ENCODE results near the gene DNASE1L2.
A peak's percentile ranks its signal among the peaks of the same experiment; 100 is the strongest.

Gene DNASE1L2

DNA sequence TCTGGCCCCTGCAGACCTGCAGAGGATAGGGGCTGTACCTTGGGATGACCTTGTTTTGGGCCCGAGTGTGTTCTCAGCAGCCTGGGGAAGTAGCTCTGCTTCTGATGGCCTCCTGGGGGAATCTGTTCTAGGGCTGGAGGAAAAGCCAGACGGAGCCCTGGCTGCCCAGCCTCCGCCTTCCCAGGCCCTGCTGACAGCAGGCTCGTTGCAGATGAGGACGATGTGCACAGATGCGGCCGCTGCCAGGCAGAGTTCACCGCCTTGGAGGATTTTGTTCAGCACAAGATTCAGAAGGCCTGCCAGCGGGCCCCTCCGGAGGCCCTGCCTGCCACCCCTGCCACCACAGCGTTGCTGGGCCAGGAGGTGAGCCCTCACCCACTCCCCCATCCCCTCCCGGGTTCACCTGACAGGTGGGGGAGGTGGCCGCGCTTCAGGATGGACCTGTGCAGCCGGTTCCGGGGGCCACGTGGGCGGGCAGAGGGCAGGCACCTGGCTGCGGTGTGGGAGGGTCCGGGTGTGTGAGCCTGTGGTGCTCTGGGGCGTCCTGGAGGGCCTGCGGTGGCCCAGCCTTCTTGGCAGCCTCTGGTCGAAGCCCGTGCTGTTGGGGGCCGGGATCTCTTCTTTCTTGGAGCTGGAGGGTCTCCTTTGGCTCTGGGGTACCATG is 8.0 kb upstream of the DNASE1L2 start:
- TF ChIP-seq ZNF324 (tag by site-specific recombination; IDR thresholded peaks at IDR 0.05) (no peak), ZIC2 (tag by site-specific recombination; IDR thresholded peaks at IDR 0.05) (no peak), ZNF76 (tag by site-specific recombination; IDR thresholded peaks at IDR 0.05; ENCODE audit: borderline replicate concordance, low read depth) (no peak), ZNF660 (tag by site-specific recombination; IDR thresholded peaks at IDR 0.05) (no peak), GLI2 (tag by site-specific recombination; IDR thresholded peaks at IDR 0.05; ENCODE audit: borderline replicate concordance, low read depth) (no peak), ZNF19 (tag by site-specific recombination; IDR thresholded peaks at IDR 0.05; ENCODE audit: low read depth) (no peak), ZNF521 (tag by site-specific recombination; IDR thresholded peaks at IDR 0.05) (no peak), ZSCAN23 (tag by site-specific recombination; IDR thresholded peaks at IDR 0.05) (no peak), FEZF1 (tag by site-specific recombination; IDR thresholded peaks at IDR 0.05) (no peak), ZNF830 (tag by site-specific recombination; IDR thresholded peaks at IDR 0.05; ENCODE audit: low read depth) (no peak), SP3 (tag by site-specific recombination; IDR thresholded peaks at IDR 0.05) (no peak), ZNF138 (tag by site-specific recombination; IDR thresholded peaks at IDR 0.05; ENCODE audit: borderline replicate concordance) (no peak), ZBTB48 (tag by site-specific recombination; IDR thresholded peaks at IDR 0.05) (no peak)
- TF ChIP-seq, protein P1, sequence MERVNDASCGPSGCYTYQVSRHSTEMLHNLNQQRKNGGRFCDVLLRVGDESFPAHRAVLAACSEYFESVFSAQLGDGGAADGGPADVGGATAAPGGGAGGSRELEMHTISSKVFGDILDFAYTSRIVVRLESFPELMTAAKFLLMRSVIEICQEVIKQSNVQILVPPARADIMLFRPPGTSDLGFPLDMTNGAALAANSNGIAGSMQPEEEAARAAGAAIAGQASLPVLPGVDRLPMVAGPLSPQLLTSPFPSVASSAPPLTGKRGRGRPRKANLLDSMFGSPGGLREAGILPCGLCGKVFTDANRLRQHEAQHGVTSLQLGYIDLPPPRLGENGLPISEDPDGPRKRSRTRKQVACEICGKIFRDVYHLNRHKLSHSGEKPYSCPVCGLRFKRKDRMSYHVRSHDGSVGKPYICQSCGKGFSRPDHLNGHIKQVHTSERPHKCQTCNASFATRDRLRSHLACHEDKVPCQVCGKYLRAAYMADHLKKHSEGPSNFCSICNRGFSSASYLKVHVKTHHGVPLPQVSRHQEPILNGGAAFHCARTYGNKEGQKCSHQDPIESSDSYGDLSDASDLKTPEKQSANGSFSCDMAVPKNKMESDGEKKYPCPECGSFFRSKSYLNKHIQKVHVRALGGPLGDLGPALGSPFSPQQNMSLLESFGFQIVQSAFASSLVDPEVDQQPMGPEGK (tag by site-specific recombination; IDR thresholded peaks at IDR 0.05) = no peak
- TF ChIP-seq, protein P2, sequence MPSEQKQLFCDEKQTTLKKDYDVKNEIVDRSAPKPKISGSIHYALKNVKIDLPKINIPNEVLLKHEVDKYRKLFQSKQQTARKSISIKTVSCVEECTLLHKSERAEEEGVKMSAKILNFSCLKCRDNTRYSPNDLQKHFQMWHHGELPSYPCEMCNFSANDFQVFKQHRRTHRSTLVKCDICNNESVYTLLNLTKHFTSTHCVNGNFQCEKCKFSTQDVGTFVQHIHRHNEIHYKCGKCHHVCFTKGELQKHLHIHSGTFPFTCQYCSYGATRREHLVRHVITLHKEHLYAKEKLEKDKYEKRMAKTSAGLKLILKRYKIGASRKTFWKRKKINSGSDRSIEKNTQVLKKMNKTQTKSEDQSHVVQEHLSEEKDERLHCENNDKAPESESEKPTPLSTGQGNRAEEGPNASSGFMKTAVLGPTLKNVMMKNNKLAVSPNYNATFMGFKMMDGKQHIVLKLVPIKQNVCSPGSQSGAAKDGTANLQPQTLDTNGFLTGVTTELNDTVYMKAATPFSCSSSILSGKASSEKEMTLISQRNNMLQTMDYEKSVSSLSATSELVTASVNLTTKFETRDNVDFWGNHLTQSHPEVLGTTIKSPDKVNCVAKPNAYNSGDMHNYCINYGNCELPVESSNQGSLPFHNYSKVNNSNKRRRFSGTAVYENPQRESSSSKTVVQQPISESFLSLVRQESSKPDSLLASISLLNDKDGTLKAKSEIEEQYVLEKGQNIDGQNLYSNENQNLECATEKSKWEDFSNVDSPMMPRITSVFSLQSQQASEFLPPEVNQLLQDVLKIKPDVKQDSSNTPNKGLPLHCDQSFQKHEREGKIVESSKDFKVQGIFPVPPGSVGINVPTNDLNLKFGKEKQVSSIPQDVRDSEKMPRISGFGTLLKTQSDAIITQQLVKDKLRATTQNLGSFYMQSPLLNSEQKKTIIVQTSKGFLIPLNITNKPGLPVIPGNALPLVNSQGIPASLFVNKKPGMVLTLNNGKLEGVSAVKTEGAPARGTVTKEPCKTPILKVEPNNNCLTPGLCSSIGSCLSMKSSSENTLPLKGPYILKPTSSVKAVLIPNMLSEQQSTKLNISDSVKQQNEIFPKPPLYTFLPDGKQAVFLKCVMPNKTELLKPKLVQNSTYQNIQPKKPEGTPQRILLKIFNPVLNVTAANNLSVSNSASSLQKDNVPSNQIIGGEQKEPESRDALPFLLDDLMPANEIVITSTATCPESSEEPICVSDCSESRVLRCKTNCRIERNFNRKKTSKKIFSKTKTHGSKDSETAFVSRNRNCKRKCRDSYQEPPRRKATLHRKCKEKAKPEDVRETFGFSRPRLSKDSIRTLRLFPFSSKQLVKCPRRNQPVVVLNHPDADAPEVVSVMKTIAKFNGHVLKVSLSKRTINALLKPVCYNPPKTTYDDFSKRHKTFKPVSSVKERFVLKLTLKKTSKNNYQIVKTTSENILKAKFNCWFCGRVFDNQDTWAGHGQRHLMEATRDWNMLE (tag by site-specific recombination; conservative IDR thresholded peaks at IDR 0.05; ENCODE audit: low read depth) = no peak
- TF ChIP-seq, protein P3, sequence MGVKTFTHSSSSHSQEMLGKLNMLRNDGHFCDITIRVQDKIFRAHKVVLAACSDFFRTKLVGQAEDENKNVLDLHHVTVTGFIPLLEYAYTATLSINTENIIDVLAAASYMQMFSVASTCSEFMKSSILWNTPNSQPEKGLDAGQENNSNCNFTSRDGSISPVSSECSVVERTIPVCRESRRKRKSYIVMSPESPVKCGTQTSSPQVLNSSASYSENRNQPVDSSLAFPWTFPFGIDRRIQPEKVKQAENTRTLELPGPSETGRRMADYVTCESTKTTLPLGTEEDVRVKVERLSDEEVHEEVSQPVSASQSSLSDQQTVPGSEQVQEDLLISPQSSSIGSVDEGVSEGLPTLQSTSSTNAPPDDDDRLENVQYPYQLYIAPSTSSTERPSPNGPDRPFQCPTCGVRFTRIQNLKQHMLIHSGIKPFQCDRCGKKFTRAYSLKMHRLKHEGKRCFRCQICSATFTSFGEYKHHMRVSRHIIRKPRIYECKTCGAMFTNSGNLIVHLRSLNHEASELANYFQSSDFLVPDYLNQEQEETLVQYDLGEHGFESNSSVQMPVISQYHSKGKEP (tag by site-specific recombination; IDR thresholded peaks at IDR 0.05) = no peak
- TF ChIP-seq, protein P4, sequence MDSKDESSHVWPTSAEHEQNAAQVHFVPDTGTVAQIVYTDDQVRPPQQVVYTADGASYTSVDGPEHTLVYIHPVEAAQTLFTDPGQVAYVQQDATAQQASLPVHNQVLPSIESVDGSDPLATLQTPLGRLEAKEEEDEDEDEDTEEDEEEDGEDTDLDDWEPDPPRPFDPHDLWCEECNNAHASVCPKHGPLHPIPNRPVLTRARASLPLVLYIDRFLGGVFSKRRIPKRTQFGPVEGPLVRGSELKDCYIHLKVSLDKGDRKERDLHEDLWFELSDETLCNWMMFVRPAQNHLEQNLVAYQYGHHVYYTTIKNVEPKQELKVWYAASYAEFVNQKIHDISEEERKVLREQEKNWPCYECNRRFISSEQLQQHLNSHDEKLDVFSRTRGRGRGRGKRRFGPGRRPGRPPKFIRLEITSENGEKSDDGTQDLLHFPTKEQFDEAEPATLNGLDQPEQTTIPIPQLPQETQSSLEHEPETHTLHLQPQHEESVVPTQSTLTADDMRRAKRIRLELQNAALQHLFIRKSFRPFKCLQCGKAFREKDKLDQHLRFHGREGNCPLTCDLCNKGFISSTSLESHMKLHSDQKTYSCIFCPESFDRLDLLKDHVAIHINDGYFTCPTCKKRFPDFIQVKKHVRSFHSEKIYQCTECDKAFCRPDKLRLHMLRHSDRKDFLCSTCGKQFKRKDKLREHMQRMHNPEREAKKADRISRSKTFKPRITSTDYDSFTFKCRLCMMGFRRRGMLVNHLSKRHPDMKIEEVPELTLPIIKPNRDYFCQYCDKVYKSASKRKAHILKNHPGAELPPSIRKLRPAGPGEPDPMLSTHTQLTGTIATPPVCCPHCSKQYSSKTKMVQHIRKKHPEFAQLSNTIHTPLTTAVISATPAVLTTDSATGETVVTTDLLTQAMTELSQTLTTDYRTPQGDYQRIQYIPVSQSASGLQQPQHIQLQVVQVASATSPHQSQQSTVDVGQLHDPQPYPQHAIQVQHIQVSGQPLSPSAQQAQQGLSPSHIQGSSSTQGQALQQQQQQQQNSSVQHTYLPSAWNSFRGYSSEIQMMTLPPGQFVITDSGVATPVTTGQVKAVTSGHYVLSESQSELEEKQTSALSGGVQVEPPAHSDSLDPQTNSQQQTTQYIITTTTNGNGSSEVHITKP (tag by site-specific recombination; IDR thresholded peaks at IDR 0.05) = no peak
- POLR2A ChIA-PET = interaction anchor here (3.9 kb wide), 1 partner anchor 8 kb away, joined by 17 read pairs; the partner anchor contains the start of gene DNASE1L2
- Histone ChIP-seq H3K36me3 (ENCODE audit: control insufficient read depth in 2 of 2, insufficient read depth in 1 of 2, low read length in 2 of 2) (peaks cover 0 to 68% of the 10 kb centered on the region in 2 experiments; a peak in 2 of 3 replicates), H3K4me1 (ENCODE audit: control insufficient read depth, insufficient read depth, low read length) (0 out of 2 replicates have a peak, but pooled peaks cover 2% of the 10 kb centered on the region), H3K4me3 (ENCODE audit: low read depth, low read length) (no peak overlapping the region), H3K9me3 (ENCODE audit: control insufficient read depth, insufficient read depth, low read depth, low read length) (no peaks in the 10 kb centered on the region), H3K27ac (ENCODE audit: extremely low read depth, low read depth, low read length) (0 out of 2 replicates have a peak overlapping the region, but pooled peaks have one; percentile 16)
- CTCF ChIA-PET = no interaction called here

Data from HEK293 (cell line).